Panc1 (cell line): ENCODE data around the gene SEC24A. TPM values are rescaled to one million over a fixed set of nuclear protein-coding genes. Genes with fewer than 3 reads are reported as not detected.

ENCODE experiments used
- ATAC-seq: fragments of 200-7000 bp; cut with Tn5 transposase; 2 replicates; pipeline ENCODE4 v1.9.1; 2020; ENCODE audit warnings: mild to moderate bottlenecking, moderate library complexity
- BruUV-seq: library from RNA; stranded (reverse); fragments of 400-500 nt; replicated peaks from 2 replicates; lab custom pipeline; 2021; lab: Mats Ljungman, UMichigan
- CTCF ChIA-PET: fragments of 300-600 bp; sonication (Branson Sonifier 250); formaldehyde crosslinking; loops from one replicate; lab custom pipeline; 2022; ENCODE audit warnings: antibody characterized with exemption; lab: Charles Lee
- POLR2A ChIA-PET: fragments of 300-600 bp; sonication (Branson Sonifier 250); formaldehyde crosslinking; loops from one replicate; lab custom pipeline; 2022; ENCODE audit warnings: antibody characterized with exemption; lab: Charles Lee
- DNase-seq: peaks from one replicate; pipeline ENCODE4 v3.0.0-alpha.2; 2010; ENCODE audit warnings: low read depth, low spot score
- H3K27ac ChIP-seq: 2 replicates; pipeline ENCODE4 v1.5.1; 2011; ENCODE audit warnings: mild to moderate bottlenecking, low read length, inconsistent platforms
- H3K27me3 ChIP-seq: fragments of 200-500 bp; sonication (Bioruptor generic); 2 replicates; pipeline ENCODE4 v1.6.0; 2014; ENCODE audit warnings: low read length, inconsistent platforms; ENCODE audit not compliant: control insufficient read depth, insufficient read depth
- H3K36me3 ChIP-seq: fragments of 200-500 bp; sonication (Bioruptor generic); 2 replicates; pipeline ENCODE4 v1.5.1; 2014; ENCODE audit warnings: inconsistent platforms, mild to moderate bottlenecking, low read length, moderate library complexity; ENCODE audit not compliant: control insufficient read depth, insufficient read depth
- H3K4me1 ChIP-seq: 2 replicates; pipeline ENCODE4 v1.5.1; 2011; ENCODE audit warnings: inconsistent platforms, mild to moderate bottlenecking, low read length, moderate library complexity; ENCODE audit not compliant: control insufficient read depth, insufficient read depth
- H3K4me3 ChIP-seq, 2 experiments: 2 replicates each; pipeline ENCODE4 v1.5.1; 2011 to 2012; ENCODE audit warnings: low read depth in 2 of 2, low read length in 2 of 2, mild to moderate bottlenecking in 2 of 2, inconsistent platforms in 1 of 2, moderate library complexity in 1 of 2
- H3K9me3 ChIP-seq: fragments of 200-500 bp; sonication (Bioruptor generic); 2 replicates; pipeline ENCODE4 v1.5.1; 2014; ENCODE audit warnings: low read depth, mild to moderate bottlenecking, inconsistent platforms, low read length, moderate library complexity; ENCODE audit not compliant: control insufficient read depth, insufficient read depth
- POLR2AphosphoS5 ChIP-seq: IDR thresholded peaks from 2 replicates; pipeline ENCODE4 v1.6.1; 2012; ENCODE audit warnings: mild to moderate bottlenecking, low read depth, low read length, moderate library complexity
- SIN3A ChIP-seq: IDR thresholded peaks from 2 replicates; pipeline ENCODE4 v1.6.1; 2012; ENCODE audit warnings: low read depth, mild to moderate bottlenecking, low read length, moderate library complexity, borderline replicate concordance; ENCODE audit not compliant: insufficient read depth
- TCF7L2 ChIP-seq: IDR thresholded peaks from 2 replicates; pipeline ENCODE4 v1.6.1; 2011; ENCODE audit warnings: mild to moderate bottlenecking, low read depth, low read length, inconsistent platforms
- in situ Hi-C: cut with HindIII; loops from 2 replicates; pipeline ENCODE4 v1.10.0; 2016; ENCODE audit warnings: low sequenced_read_pairs, low pct_unique_long_range_greater_than_20kb
- intact Hi-C: fragments of 100-400 bp; cut with micrococcal nuclease; formaldehyde crosslinking; loops from one replicate; pipeline ENCODE4 v1.10.0; 2022; ENCODE audit not compliant: unreplicated experiment
- total RNA-seq: library from RNA; stranded (reverse); gene quantifications from one replicate; pipeline ENCODE4 v1.2.1, GENCODE V29; 2021; ENCODE audit not compliant: unreplicated experiment
- TF ChIP-seq, protein P1 (sequence below), 2 experiments: IDR thresholded peaks; 2 replicates each; pipeline ENCODE4 v1.6.1; 2011 to 2012; ENCODE audit warnings: low read depth in 2 of 2, control low read depth in 1 of 2, low read length in 1 of 2, mild to moderate bottlenecking in 1 of 2, moderate library complexity in 1 of 2; ENCODE audit not compliant: insufficient read depth in 1 of 2
- TF ChIP-seq, protein P2 (sequence below): fragments of 450-650 bp; IDR thresholded peaks from 2 replicates; pipeline ENCODE4 v1.5.1; 2017; ENCODE audit warnings: mild to moderate bottlenecking

The SEC24A gene
- total RNA-seq, 1 experiment from 2014 or later, result 22.7 TPM

DNA sequence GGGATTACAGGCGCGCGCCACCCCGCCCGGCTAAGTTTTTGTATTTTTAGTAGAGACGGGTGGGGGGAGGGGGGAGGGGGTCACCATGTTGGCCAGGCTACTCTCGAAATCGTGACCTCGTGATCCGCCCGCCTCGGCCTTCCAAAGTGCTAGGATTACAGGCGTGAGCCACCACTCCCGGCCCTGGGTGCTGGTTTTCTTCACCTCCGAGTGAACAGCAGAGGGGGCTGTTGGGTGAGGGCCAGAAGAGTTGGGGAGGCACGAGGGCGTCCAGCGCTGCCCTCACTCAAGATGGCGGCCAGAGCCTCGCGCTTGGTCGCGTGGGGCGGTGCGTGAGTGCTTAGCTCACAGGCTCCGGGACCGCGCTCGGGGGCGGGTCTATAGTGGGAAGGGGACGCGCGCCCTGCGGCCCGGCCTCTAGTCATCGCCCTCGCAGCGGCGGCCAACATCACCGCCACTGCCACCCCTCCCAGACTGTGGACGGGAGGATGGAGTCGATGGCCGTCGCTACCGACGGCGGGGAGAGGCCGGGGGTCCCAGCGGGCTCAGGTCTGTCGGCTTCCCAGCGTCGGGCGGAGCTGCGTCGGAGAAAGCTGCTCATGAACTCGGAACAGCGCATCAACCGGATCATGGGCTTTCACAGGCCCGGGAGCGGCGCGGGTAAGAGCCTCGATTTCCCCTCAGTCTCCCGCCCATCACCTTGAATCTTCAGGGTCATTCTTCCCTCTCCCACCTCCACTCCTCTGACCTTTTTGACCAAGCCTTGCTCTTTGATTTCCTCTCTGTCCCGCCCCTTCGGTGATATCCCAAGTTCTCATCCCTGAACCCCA, 89.8 kb downstream of the SEC24A start, which contains the start of gene CAMLG:
TSS of gene CAMLG (plus strand) at position 416 of the 830 bp plus-strand sequence. CDS start at position 489, 73 bp downstream.
- ATAC-seq (peak; percentile 99), DNase-seq (peak; percentile 93)
- intact Hi-C loops (no loop called here), in situ Hi-C loops (no loop called here)
- Histone ChIP-seq H3K4me3 (peak within 1 kb of the TSS; percentile 95 to 98), H3K27me3 (no peaks in the 10 kb centered on the region), H3K36me3 (peaks cover 3% of the 10 kb centered on the region), H3K9me3 (no peaks in the 10 kb centered on the region), H3K4me1 (peaks cover 9% of the 10 kb centered on the region; the same call in 1 of the 2 replicates), H3K27ac (peak within 1 kb of the TSS; percentile 78)
- peak; percentile 95 for TF ChIP-seq SIN3A
- TF ChIP-seq, protein P1, sequence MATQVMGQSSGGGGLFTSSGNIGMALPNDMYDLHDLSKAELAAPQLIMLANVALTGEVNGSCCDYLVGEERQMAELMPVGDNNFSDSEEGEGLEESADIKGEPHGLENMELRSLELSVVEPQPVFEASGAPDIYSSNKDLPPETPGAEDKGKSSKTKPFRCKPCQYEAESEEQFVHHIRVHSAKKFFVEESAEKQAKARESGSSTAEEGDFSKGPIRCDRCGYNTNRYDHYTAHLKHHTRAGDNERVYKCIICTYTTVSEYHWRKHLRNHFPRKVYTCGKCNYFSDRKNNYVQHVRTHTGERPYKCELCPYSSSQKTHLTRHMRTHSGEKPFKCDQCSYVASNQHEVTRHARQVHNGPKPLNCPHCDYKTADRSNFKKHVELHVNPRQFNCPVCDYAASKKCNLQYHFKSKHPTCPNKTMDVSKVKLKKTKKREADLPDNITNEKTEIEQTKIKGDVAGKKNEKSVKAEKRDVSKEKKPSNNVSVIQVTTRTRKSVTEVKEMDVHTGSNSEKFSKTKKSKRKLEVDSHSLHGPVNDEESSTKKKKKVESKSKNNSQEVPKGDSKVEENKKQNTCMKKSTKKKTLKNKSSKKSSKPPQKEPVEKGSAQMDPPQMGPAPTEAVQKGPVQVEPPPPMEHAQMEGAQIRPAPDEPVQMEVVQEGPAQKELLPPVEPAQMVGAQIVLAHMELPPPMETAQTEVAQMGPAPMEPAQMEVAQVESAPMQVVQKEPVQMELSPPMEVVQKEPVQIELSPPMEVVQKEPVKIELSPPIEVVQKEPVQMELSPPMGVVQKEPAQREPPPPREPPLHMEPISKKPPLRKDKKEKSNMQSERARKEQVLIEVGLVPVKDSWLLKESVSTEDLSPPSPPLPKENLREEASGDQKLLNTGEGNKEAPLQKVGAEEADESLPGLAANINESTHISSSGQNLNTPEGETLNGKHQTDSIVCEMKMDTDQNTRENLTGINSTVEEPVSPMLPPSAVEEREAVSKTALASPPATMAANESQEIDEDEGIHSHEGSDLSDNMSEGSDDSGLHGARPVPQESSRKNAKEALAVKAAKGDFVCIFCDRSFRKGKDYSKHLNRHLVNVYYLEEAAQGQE (IDR thresholded peaks at IDR 0.05; ENCODE audit: insufficient read depth in 1 of 2, low read depth in 2 of 2, low read length in 1 of 2), result no peak
- TF ChIP-seq POLR2AphosphoS5, result peak; percentile 61; the same call in 1 of the 2 replicates
- TF ChIP-seq, protein P2, sequence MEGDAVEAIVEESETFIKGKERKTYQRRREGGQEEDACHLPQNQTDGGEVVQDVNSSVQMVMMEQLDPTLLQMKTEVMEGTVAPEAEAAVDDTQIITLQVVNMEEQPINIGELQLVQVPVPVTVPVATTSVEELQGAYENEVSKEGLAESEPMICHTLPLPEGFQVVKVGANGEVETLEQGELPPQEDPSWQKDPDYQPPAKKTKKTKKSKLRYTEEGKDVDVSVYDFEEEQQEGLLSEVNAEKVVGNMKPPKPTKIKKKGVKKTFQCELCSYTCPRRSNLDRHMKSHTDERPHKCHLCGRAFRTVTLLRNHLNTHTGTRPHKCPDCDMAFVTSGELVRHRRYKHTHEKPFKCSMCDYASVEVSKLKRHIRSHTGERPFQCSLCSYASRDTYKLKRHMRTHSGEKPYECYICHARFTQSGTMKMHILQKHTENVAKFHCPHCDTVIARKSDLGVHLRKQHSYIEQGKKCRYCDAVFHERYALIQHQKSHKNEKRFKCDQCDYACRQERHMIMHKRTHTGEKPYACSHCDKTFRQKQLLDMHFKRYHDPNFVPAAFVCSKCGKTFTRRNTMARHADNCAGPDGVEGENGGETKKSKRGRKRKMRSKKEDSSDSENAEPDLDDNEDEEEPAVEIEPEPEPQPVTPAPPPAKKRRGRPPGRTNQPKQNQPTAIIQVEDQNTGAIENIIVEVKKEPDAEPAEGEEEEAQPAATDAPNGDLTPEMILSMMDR, result peak; percentile 87
- no peak for TF ChIP-seq TCF7L2
- ChIA-PET CTCF (interaction anchor here (0.6 to 0.8 kb wide), 4 partner anchors 23 to 214 kb away, joined by 3 to 6 read pairs (median 4); no protein-coding TSS in a partner anchor), POLR2A (interaction anchor here (0.5 to 1.8 kb wide), 3 partner anchors 9 to 20 kb away, joined by 3 to 9 read pairs (median 8); partner anchors contain the start of gene DDX46)
- BruUV-seq, result no TSS peak

DNA sequence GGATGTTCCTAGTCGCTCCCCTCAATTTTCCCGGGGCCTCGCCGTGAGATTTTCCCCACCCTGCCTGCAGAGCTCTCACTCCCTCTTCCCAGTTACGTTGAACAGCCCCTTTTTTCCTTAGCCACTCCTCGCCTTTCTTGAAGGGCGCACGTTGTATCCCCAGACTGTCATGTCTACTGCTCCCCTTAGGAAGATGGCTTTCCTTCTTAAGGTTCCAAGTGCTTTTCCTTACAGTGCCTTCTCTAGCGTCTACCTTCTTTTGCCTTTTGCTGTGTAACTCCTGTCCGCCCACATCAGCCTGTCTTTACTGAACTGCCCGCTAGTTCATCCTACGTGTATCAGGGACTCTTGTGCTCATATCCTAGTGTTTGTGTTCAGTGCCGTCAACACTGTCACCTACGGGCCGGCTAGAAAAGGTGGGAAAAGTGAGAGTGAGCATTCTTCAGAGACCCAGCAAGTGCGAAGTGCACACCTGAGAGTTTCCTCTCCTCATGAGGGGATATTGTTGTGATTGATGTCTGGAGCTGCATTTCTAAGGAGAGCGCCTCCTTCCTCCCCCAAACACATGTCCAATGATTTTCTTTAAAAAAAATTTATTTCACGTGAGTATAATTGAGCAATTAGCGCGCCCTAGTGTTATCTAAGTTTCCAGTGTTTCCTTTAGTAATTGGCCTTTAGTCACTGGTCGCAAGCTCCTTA, 90.5 kb downstream of the SEC24A start:
- BruUV-seq, result no TSS peak
- Histone ChIP-seq H3K27ac (peak overlapping the region; percentile 78), H3K4me1 (peaks cover 9% of the 10 kb centered on the region; the same call in 1 of the 2 replicates), H3K4me3 (peak overlapping the region; percentile 95 to 98), H3K36me3 (peaks cover 3% of the 10 kb centered on the region), H3K9me3 (no peaks in the 10 kb centered on the region), H3K27me3 (no peaks in the 10 kb centered on the region)
- ChIA-PET POLR2A (interaction anchor here (0.5 to 1.8 kb wide), 3 partner anchors 8 to 19 kb away, joined by 3 to 9 read pairs (median 8); partner anchors contain the start of gene DDX46), CTCF (interaction anchor here (0.8 kb wide), 1 partner anchor 214 kb away, joined by 6 read pairs; no protein-coding TSS in a partner anchor)
- peak; percentile 27 for ATAC-seq
- DNase-seq, result peak; percentile 24
- TF ChIP-seq, protein P2, result no peak
- 0 out of 2 replicates have a peak, but pooled peaks have one; percentile 0 for TF ChIP-seq SIN3A
- TF ChIP-seq, protein P1 (IDR thresholded peaks at IDR 0.05; ENCODE audit: insufficient read depth in 1 of 2, low read depth in 2 of 2, low read length in 1 of 2), result no peak
- no peak for TF ChIP-seq TCF7L2
- TF ChIP-seq POLR2AphosphoS5, result no peak
- intact Hi-C loops (no loop called here), in situ Hi-C loops (no loop called here)
